HG02852 (cell line): ENCODE data around the gene ABTB2.

Experiments
- ATAC-seq: cut with Tn5 transposase; IDR thresholded peaks from one replicate; pipeline ENCODE4 v1.9.1; 2021; ENCODE audit warnings: mild to moderate bottlenecking, moderate library complexity; ENCODE audit not compliant: unreplicated experiment

ABTB2 gene

GRCh38 chr11:34344410-34344767 lies 13.4 kb downstream of the ABTB2 start:
- no peak for ATAC-seq

- no peak for ATAC-seq
Observed at GRCh38 chr11:34343686-34344085, 14.1 kb downstream of the ABTB2 start.

- ATAC-seq: no peak
Observed at GRCh38 chr11:34343153-34343552, 14.7 kb downstream of the ABTB2 start.

GRCh38 chr11:34341931-34342533 lies 15.8 kb downstream of the ABTB2 start:
- ATAC-seq: no peak

- ATAC-seq: no peak
Observed at GRCh38 chr11:34341096-34341495, 16.7 kb downstream of the ABTB2 start.

- no peak for ATAC-seq
Observed at GRCh38 chr11:34340653-34341052, 17.2 kb downstream of the ABTB2 start.

GRCh38 chr11:34339149-34340064 lies 18.4 kb downstream of the ABTB2 start:
- ATAC-seq: peak; percentile 45

- no peak for ATAC-seq
Observed at GRCh38 chr11:34337016-34337415, 20.8 kb downstream of the ABTB2 start.

- no peak for ATAC-seq
Observed at GRCh38 chr11:34335801-34336200, 22.0 kb downstream of the ABTB2 start.

- no peak for ATAC-seq
Observed at GRCh38 chr11:34335331-34335730, 22.5 kb downstream of the ABTB2 start.

- no peak for ATAC-seq
Observed at GRCh38 chr11:34333787-34334186, 24.0 kb downstream of the ABTB2 start.

GRCh38 chr11:34332524-34332923 lies 25.3 kb downstream of the ABTB2 start:
- ATAC-seq: no peak

- ATAC-seq: no peak
Observed at GRCh38 chr11:34331736-34332135, 26.1 kb downstream of the ABTB2 start.

- ATAC-seq: no peak
Observed at GRCh38 chr11:34331329-34331728, 26.5 kb downstream of the ABTB2 start.

GRCh38 chr11:34330653-34331052 lies 27.2 kb downstream of the ABTB2 start:
- ATAC-seq: no peak

- ATAC-seq: no peak
Observed at GRCh38 chr11:34329876-34330275, 27.9 kb downstream of the ABTB2 start.

- ATAC-seq: no peak
Observed at GRCh38 chr11:34328632-34328910, 29.2 kb downstream of the ABTB2 start.

GRCh38 chr11:34327804-34328631 lies 29.8 kb downstream of the ABTB2 start:
- ATAC-seq: no peak

GRCh38 chr11:34324466-34324865 lies 33.3 kb downstream of the ABTB2 start:
- no peak for ATAC-seq

GRCh38 chr11:34323601-34324000 lies 34.2 kb downstream of the ABTB2 start:
- no peak for ATAC-seq

- no peak for ATAC-seq
Observed at GRCh38 chr11:34318111-34319037, 39.4 kb downstream of the ABTB2 start.
